Astrocyte (in vitro differentiated cells and primary cell): ENCODE results near the gene EFNA1.

Experiments used
- EZH2 ChIP-seq: IDR thresholded peaks from 2 replicates; pipeline ENCODE4 v1.6.1; 2012; ENCODE audit warnings: mild to moderate bottlenecking, low read length, inconsistent platforms; ENCODE audit not compliant: insufficient read depth
- TF ChIP-seq, protein P1 (sequence below): IDR thresholded peaks from 2 replicates; pipeline ENCODE4 v1.5.1; 2011; ENCODE audit warnings: low read depth, mild to moderate bottlenecking, inconsistent platforms, low read length, moderate library complexity; ENCODE audit not compliant: insufficient read depth

DNA sequence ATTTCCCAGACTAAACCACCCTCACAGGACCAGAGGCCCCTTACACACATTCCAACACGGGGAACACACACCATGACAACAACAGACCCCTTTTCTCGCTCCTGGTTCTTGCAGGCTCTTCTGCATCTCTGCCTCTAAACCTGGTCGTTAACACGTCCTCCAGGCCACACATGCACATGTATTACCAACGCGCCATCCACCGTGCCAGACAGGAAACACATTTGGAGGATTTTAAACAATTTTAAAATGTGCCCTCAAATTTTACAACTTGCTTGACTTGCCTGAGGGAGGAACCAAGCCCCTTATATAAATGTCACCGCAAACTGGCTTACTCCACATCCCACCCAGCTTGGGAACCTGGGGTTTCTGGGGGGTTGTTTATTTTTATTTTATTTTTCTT, 16.9 kb upstream of the EFNA1 start:
- TF ChIP-seq, protein P1, sequence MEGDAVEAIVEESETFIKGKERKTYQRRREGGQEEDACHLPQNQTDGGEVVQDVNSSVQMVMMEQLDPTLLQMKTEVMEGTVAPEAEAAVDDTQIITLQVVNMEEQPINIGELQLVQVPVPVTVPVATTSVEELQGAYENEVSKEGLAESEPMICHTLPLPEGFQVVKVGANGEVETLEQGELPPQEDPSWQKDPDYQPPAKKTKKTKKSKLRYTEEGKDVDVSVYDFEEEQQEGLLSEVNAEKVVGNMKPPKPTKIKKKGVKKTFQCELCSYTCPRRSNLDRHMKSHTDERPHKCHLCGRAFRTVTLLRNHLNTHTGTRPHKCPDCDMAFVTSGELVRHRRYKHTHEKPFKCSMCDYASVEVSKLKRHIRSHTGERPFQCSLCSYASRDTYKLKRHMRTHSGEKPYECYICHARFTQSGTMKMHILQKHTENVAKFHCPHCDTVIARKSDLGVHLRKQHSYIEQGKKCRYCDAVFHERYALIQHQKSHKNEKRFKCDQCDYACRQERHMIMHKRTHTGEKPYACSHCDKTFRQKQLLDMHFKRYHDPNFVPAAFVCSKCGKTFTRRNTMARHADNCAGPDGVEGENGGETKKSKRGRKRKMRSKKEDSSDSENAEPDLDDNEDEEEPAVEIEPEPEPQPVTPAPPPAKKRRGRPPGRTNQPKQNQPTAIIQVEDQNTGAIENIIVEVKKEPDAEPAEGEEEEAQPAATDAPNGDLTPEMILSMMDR: no peak
- TF ChIP-seq EZH2: no peak
